ENCODE measurements around the gene RASSF7.
"Not testable (repeated sequence)": the region's sequence is repeated elsewhere in the genome, so short reads cannot be mapped to it uniquely, and the experiment has no call there.

RASSF7 gene

GRCh38 chr11:560305-561147 lies at the start of gene RASSF7, which contains the start of gene LMNTD2:
Gene RASSF7, plus strand, starts transcription at chr11:560970. Its CDS starts 799 bp downstream, at chr11:561769.
Gene LMNTD2, minus strand, starts transcription at chr11:560738. Its CDS starts 22 bp downstream, at chr11:560716.
- peaks cover 28 to 43% (median 37%) of the 10 kb centered on the region in 5 donors for H3K27me3 ChIP-seq (ENCODE audit: control insufficient read depth in 5 of 5, insufficient read depth in 4 of 5, low read length in 5 of 5)
- H3K9me3 ChIP-seq (ENCODE audit: control insufficient read depth in 5 of 5, low read length in 5 of 5): no peaks in the 10 kb centered on the region
- no peak within 1 kb of the TSS for H3K27ac ChIP-seq (ENCODE audit: low read depth, low read length)
- peak within 1 kb of the TSS in 4 of 5 donors; percentile 65 to 81 (median 70) for H3K4me3 ChIP-seq (ENCODE audit: low read depth in 1 of 5, low read length in 5 of 5)
- peaks cover 0 to 3% (median 0%) of the 10 kb centered on the region in 5 donors for H3K36me3 ChIP-seq (ENCODE audit: control insufficient read depth in 5 of 5, insufficient read depth in 5 of 5, low read length in 5 of 5)
- peak within 1 kb of the TSS in 4 of 5 donors; percentile 19 to 78 (median 61) for H3K9ac ChIP-seq (ENCODE audit: low read length in 5 of 5)
- H3K4me1 ChIP-seq (ENCODE audit: control insufficient read depth in 5 of 5, insufficient read depth in 5 of 5, low read length in 5 of 5): peaks cover 0 to 20% (median 18%) of the 10 kb centered on the region in 5 donors

- Histone ChIP-seq H3K9ac (ENCODE audit: low read length in 5 of 5) (no peak overlapping the region), H3K27ac (ENCODE audit: low read depth, low read length) (no peak overlapping the region), H3K27me3 (ENCODE audit: control insufficient read depth in 5 of 5, insufficient read depth in 4 of 5, low read length in 5 of 5) (no peaks in the 10 kb centered on the region), H3K36me3 (ENCODE audit: control insufficient read depth in 5 of 5, insufficient read depth in 5 of 5, low read length in 5 of 5) (peaks cover 0 to 40% (median 16%) of the 10 kb centered on the region in 5 donors), H3K4me1 (ENCODE audit: control insufficient read depth in 5 of 5, insufficient read depth in 5 of 5, low read length in 5 of 5) (peaks cover 0 to 4% (median 3%) of the 10 kb centered on the region in 5 donors), H3K9me3 (ENCODE audit: control insufficient read depth in 5 of 5, low read length in 5 of 5) (peaks cover 0 to 3% (median 0%) of the 10 kb centered on the region in 5 donors), H3K4me3 (ENCODE audit: low read depth in 1 of 5, low read length in 5 of 5) (no peak overlapping the region)
Observed at GRCh38 chr11:512761-513595, 47.8 kb upstream of the RASSF7 start.

GRCh38 chr11:514606-515005 lies 46.2 kb upstream of the RASSF7 start:
- Histone ChIP-seq H3K9me3 (ENCODE audit: control insufficient read depth in 5 of 5, low read length in 5 of 5) (peaks cover 0 to 3% (median 0%) of the 10 kb centered on the region in 5 donors), H3K4me1 (ENCODE audit: control insufficient read depth in 5 of 5, insufficient read depth in 5 of 5, low read length in 5 of 5) (peaks cover 0 to 7% (median 4%) of the 10 kb centered on the region in 5 donors), H3K9ac (ENCODE audit: low read length in 5 of 5) (no peak overlapping the region), H3K4me3 (ENCODE audit: low read depth in 1 of 5, low read length in 5 of 5) (no peak overlapping the region), H3K36me3 (ENCODE audit: control insufficient read depth in 5 of 5, insufficient read depth in 5 of 5, low read length in 5 of 5) (peaks cover 0 to 33% (median 12%) of the 10 kb centered on the region in 5 donors), H3K27ac (ENCODE audit: low read depth, low read length) (no peak overlapping the region), H3K27me3 (ENCODE audit: control insufficient read depth in 5 of 5, insufficient read depth in 4 of 5, low read length in 5 of 5) (no peaks in the 10 kb centered on the region)

GRCh38 chr11:515131-515530 lies 45.6 kb upstream of the RASSF7 start:
- Histone ChIP-seq H3K9ac (ENCODE audit: low read length in 5 of 5) (no peak overlapping the region), H3K4me3 (ENCODE audit: low read depth in 1 of 5, low read length in 5 of 5) (no peak overlapping the region), H3K4me1 (ENCODE audit: control insufficient read depth in 5 of 5, insufficient read depth in 5 of 5, low read length in 5 of 5) (peaks cover 0 to 7% (median 4%) of the 10 kb centered on the region in 5 donors), H3K27ac (ENCODE audit: low read depth, low read length) (no peak overlapping the region), H3K9me3 (ENCODE audit: control insufficient read depth in 5 of 5, low read length in 5 of 5) (peaks cover 0 to 3% (median 0%) of the 10 kb centered on the region in 5 donors), H3K27me3 (ENCODE audit: control insufficient read depth in 5 of 5, insufficient read depth in 4 of 5, low read length in 5 of 5) (no peaks in the 10 kb centered on the region), H3K36me3 (ENCODE audit: control insufficient read depth in 5 of 5, insufficient read depth in 5 of 5, low read length in 5 of 5) (peaks cover 0 to 28% (median 8%) of the 10 kb centered on the region in 5 donors)

- Histone ChIP-seq H3K9ac (ENCODE audit: low read length in 5 of 5) (no peak overlapping the region), H3K9me3 (ENCODE audit: control insufficient read depth in 5 of 5, low read length in 5 of 5) (peaks cover 0 to 3% (median 0%) of the 10 kb centered on the region in 5 donors), H3K27me3 (ENCODE audit: control insufficient read depth in 5 of 5, insufficient read depth in 4 of 5, low read length in 5 of 5) (no peaks in the 10 kb centered on the region), H3K36me3 (ENCODE audit: control insufficient read depth in 5 of 5, insufficient read depth in 5 of 5, low read length in 5 of 5) (peaks cover 0 to 25% (median 8%) of the 10 kb centered on the region in 5 donors), H3K4me3 (ENCODE audit: low read depth in 1 of 5, low read length in 5 of 5) (no peak overlapping the region), H3K27ac (ENCODE audit: low read depth, low read length) (no peak overlapping the region), H3K4me1 (ENCODE audit: control insufficient read depth in 5 of 5, insufficient read depth in 5 of 5, low read length in 5 of 5) (peaks cover 0 to 7% (median 4%) of the 10 kb centered on the region in 5 donors)
Observed at GRCh38 chr11:516400-516799, 44.4 kb upstream of the RASSF7 start.

GRCh38 chr11:516918-517685 lies 43.7 kb upstream of the RASSF7 start:
- not testable (repeated sequence) for H3K9ac ChIP-seq (ENCODE audit: low read length in 5 of 5); H3K4me3 ChIP-seq (ENCODE audit: low read depth in 1 of 5, low read length in 5 of 5); H3K9me3 ChIP-seq (ENCODE audit: control insufficient read depth in 5 of 5, low read length in 5 of 5); H3K4me1 ChIP-seq (ENCODE audit: control insufficient read depth in 5 of 5, insufficient read depth in 5 of 5, low read length in 5 of 5); H3K27me3 ChIP-seq (ENCODE audit: control insufficient read depth in 5 of 5, insufficient read depth in 4 of 5, low read length in 5 of 5); H3K27ac ChIP-seq (ENCODE audit: low read depth, low read length)
- H3K36me3 ChIP-seq (ENCODE audit: control insufficient read depth in 5 of 5, insufficient read depth in 5 of 5, low read length in 5 of 5): peaks cover 0 to 22% (median 4%) of the 10 kb centered on the region in 5 donors

GRCh38 chr11:518463-519202 lies 42.1 kb upstream of the RASSF7 start:
- peaks cover 0 to 3% (median 0%) of the 10 kb centered on the region in 5 donors for H3K9me3 ChIP-seq (ENCODE audit: control insufficient read depth in 5 of 5, low read length in 5 of 5)
- peaks cover 0 to 7% (median 4%) of the 10 kb centered on the region in 5 donors for H3K4me1 ChIP-seq (ENCODE audit: control insufficient read depth in 5 of 5, insufficient read depth in 5 of 5, low read length in 5 of 5)
- peak overlapping the region in 1 of 5 donors; percentile 25 for H3K9ac ChIP-seq (ENCODE audit: low read length in 5 of 5)
- H3K36me3 ChIP-seq (ENCODE audit: control insufficient read depth in 5 of 5, insufficient read depth in 5 of 5, low read length in 5 of 5): peaks cover 0 to 11% (median 4%) of the 10 kb centered on the region in 5 donors
- no peaks in the 10 kb centered on the region for H3K27me3 ChIP-seq (ENCODE audit: control insufficient read depth in 5 of 5, insufficient read depth in 4 of 5, low read length in 5 of 5)
- no peak overlapping the region for H3K27ac ChIP-seq (ENCODE audit: low read depth, low read length)
- peak overlapping the region in 3 of 5 donors; percentile 50 to 52 (median 50) for H3K4me3 ChIP-seq (ENCODE audit: low read depth in 1 of 5, low read length in 5 of 5)

GRCh38 chr11:520428-521176 lies 40.2 kb upstream of the RASSF7 start:
- peaks cover 0 to 3% (median 0%) of the 10 kb centered on the region in 5 donors for H3K9me3 ChIP-seq (ENCODE audit: control insufficient read depth in 5 of 5, low read length in 5 of 5)
- peaks cover 0 to 7% (median 4%) of the 10 kb centered on the region in 5 donors for H3K4me1 ChIP-seq (ENCODE audit: control insufficient read depth in 5 of 5, insufficient read depth in 5 of 5, low read length in 5 of 5)
- H3K36me3 ChIP-seq (ENCODE audit: control insufficient read depth in 5 of 5, insufficient read depth in 5 of 5, low read length in 5 of 5): no peaks in the 10 kb centered on the region
- H3K4me3 ChIP-seq (ENCODE audit: low read depth in 1 of 5, low read length in 5 of 5): no peak overlapping the region
- H3K27me3 ChIP-seq (ENCODE audit: control insufficient read depth in 5 of 5, insufficient read depth in 4 of 5, low read length in 5 of 5): no peaks in the 10 kb centered on the region
- no peak overlapping the region for H3K9ac ChIP-seq (ENCODE audit: low read length in 5 of 5)
- H3K27ac ChIP-seq (ENCODE audit: low read depth, low read length): no peak overlapping the region
